GM12878 (cell line): Measurements from ENCODE around the gene H6PD. TPM values are rescaled to one million over a fixed set of nuclear protein-coding genes. Genes with fewer than 3 reads are reported as not detected.

ENCODE experiments used
- ATAC-seq: fragments of 200-7000 bp; cut with Tn5 transposase; 3 replicates; pipeline ENCODE4 v1.9.1; 2020; ENCODE audit warnings: mild to moderate bottlenecking, moderate library complexity
- BruUV-seq: library from RNA; stranded (reverse); fragments of 400-500 nt; replicated peaks from 2 replicates; lab custom pipeline; 2021; lab: Mats Ljungman, UMichigan
- CTCF ChIA-PET: fragments of 300-600 bp; sonication (Branson Sonifier 250); formaldehyde crosslinking; extraction: SDS; loops from one replicate; lab custom pipeline; 2021; ENCODE audit warnings: inconsistent platforms; lab: Yijun Ruan, JAX
- POLR2A ChIA-PET: fragments of 350-600 bp; formaldehyde crosslinking; extraction: SDS; loops from one replicate; lab custom pipeline; 2021; ENCODE audit warnings: inconsistent platforms; lab: Charles Lee
- RAD21 ChIA-PET: fragments of 300-600 bp; sonication (Branson Sonifier 250); formaldehyde crosslinking; loops from one replicate; lab custom pipeline; 2023; ENCODE audit warnings: antibody characterized with exemption; ENCODE audit not compliant: unreplicated experiment; lab: Charles Lee
- SMC1A ChIA-PET: fragments of 300-600 bp; sonication (Branson Sonifier 250); formaldehyde crosslinking; loops from one replicate; lab custom pipeline; 2023; ENCODE audit not compliant: unreplicated experiment, uncharacterized antibody; lab: Charles Lee
- DNase-seq: peaks from one replicate; pipeline ENCODE4 v3.0.0-alpha.2; 2011; ENCODE audit warnings: low read depth, low spot score
- FAIRE-seq: peaks from 3 replicates; lab custom pipeline; 2011; peaks lifted over from hg19 to GRCh38; lab: Jason Lieb, UNC
- H2AFZ ChIP-seq: 2 replicates; pipeline ENCODE4 v1.6.0; 2011; ENCODE audit warnings: low read depth, low read length, control low read depth; ENCODE audit not compliant: control insufficient read depth
- H3K27ac ChIP-seq: 2 replicates; pipeline ENCODE4 v1.5.1; 2011; ENCODE audit warnings: control low read depth; ENCODE audit not compliant: control insufficient read depth, insufficient read depth
- H3K27me3 ChIP-seq, 2 experiments: replicated peaks in 1 of 2; 2 replicates each; pipeline versions ENCODE4 v1.6.0 to v1.6.1; 2011; ENCODE audit warnings: low read length in 1 of 2; ENCODE audit not compliant: control insufficient read depth in 2 of 2, insufficient read depth in 2 of 2
- H3K36me3 ChIP-seq, 2 experiments: 2 replicates each; pipeline ENCODE4 v1.5.1; 2011; ENCODE audit warnings: low read length in 1 of 2; ENCODE audit not compliant: control insufficient read depth in 2 of 2, insufficient read depth in 2 of 2
- H3K4me1 ChIP-seq: 2 replicates; pipeline ENCODE4 v1.6.1; 2011; ENCODE audit warnings: mild to moderate bottlenecking, low read length, moderate library complexity, mixed read lengths; ENCODE audit not compliant: control insufficient read depth, insufficient read depth
- H3K4me2 ChIP-seq: 2 replicates; pipeline ENCODE4 v1.6.0; 2011; ENCODE audit warnings: control low read depth; ENCODE audit not compliant: control insufficient read depth, insufficient read depth
- H3K4me3 ChIP-seq: fragments of 200-600 bp; sonication (generic); 2 replicates; pipeline ENCODE4 v1.5.1; 2016
- H3K79me2 ChIP-seq: 2 replicates; pipeline ENCODE4 v1.6.0; 2011; ENCODE audit warnings: low read length; ENCODE audit not compliant: control insufficient read depth, insufficient read depth
- H3K9ac ChIP-seq: 2 replicates; pipeline ENCODE4 v1.8.0; 2011; ENCODE audit warnings: low read length, control low read depth, mixed read lengths; ENCODE audit not compliant: control insufficient read depth, insufficient read depth
- H3K9me3 ChIP-seq: replicated peaks from 3 replicates; pipeline ENCODE4 v1.5.1; 2011; ENCODE audit warnings: mild to moderate bottlenecking, low read length; ENCODE audit not compliant: control insufficient read depth, insufficient read depth
- H4K20me1 ChIP-seq: 2 replicates; pipeline ENCODE4 v1.6.0; 2011; ENCODE audit not compliant: control insufficient read depth, insufficient read depth
- ESRRA ChIP-seq: IDR thresholded peaks from 2 replicates; pipeline ENCODE4 v1.6.1; 2012; ENCODE audit warnings: mild to moderate bottlenecking, low read length, improper control_type of control experiment
- HDAC6 ChIP-seq: fragments of 200-600 bp; sonication (generic); IDR thresholded peaks from one replicate; pipeline ENCODE4 v1.8.0; 2017; ENCODE audit warnings: antibody characterized with exemption; ENCODE audit not compliant: unreplicated experiment
- IKZF1 ChIP-seq: fragments of 450-650 bp; conservative IDR thresholded peaks from 2 replicates; pipeline ENCODE4 v1.6.1; 2017; ENCODE audit warnings: antibody characterized with exemption, mild to moderate bottlenecking
- JUND ChIP-seq: IDR thresholded peaks from 2 replicates; pipeline ENCODE4 v1.6.1; 2012; ENCODE audit warnings: low read depth, mild to moderate bottlenecking, low read length, improper control_type of control experiment, moderate library complexity
- POLR2AphosphoS2 ChIP-seq: IDR thresholded peaks from 2 replicates; pipeline ENCODE4 v1.6.1; 2011; ENCODE audit warnings: low read depth, mild to moderate bottlenecking, low read length, improper control_type of control experiment, moderate library complexity
- RBBP5 ChIP-seq: fragments of 200-600 bp; sonication (generic); conservative IDR thresholded peaks from 2 replicates; pipeline ENCODE4 v1.6.1; 2016
- STAT1 ChIP-seq: fragments of 450-650 bp; conservative IDR thresholded peaks from 2 replicates; pipeline ENCODE4 v1.6.1; 2014; ENCODE audit warnings: antibody characterized with exemption, mild to moderate bottlenecking
- TCF7 ChIP-seq: IDR thresholded peaks from 2 replicates; pipeline ENCODE4 v1.6.1; 2014; ENCODE audit warnings: antibody characterized with exemption, borderline replicate concordance
- WGBS: methylation state at CpG from one replicate; pipeline ENCODE4 v1.1.6; 2016; ENCODE audit warnings: low lambda C conversion rate; ENCODE audit not compliant: insufficient replicate concordance, insufficient coverage; ENCODE audit errors: missing lambda C conversion rate; 5-methylcytosine and 5-hydroxymethylcytosine counted together
- in situ Hi-C: fragments of 300-500 bp; cut with MboI; formaldehyde crosslinking; loops from 9 replicates; pipeline ENCODE4 v1.14.3; 2018; ENCODE audit warnings: mixed read lengths
- intact Hi-C: fragments of 100-400 bp; cut with micrococcal nuclease; formaldehyde crosslinking; loops from one replicate; pipeline ENCODE4 v1.14.2; 2022; ENCODE audit not compliant: unreplicated experiment
- polyA plus RNA-seq, 11 experiments: library from polyadenylated mRNA; depleted of rRNA in 4 of 11; unstranded in 6 of 11; stranded (reverse) in 5 of 11; fragments of >200 nt; fragmentation: Nextera tagmentation in 4 of 11; fragmentation: Illumina TruSeq in 1 of 11; extraction: Ambion mirVana in 4 of 11; extraction: Trizol in 1 of 11; gene quantifications; 1 replicate in 1 of 11; 2 replicates in 10 of 11; pipeline versions ENCODE4 v1.2.1 to v1.2.3, GENCODE V29; 2011 to 2016; ENCODE audit warnings: inconsistent platforms in 2 of 11, missing spikeins in 2 of 11, low read depth in 1 of 11
- total RNA-seq, 4 experiments: library from RNA; depleted of rRNA in 3 of 4; stranded (reverse); fragments of >200 nt in 3 of 4; fragmentation: Illumina TruSeq in 1 of 4; extraction: Trizol in 1 of 4; gene quantifications; 2 replicates each; pipeline versions ENCODE4 v1.2.1 to v1.2.3, GENCODE V29; 2013 to 2021
- TF ChIP-seq, protein P1 (sequence below): fragments of 450-650 bp; IDR thresholded peaks from 2 replicates; pipeline ENCODE4 v1.6.1; 2016; ENCODE audit warnings: mild to moderate bottlenecking

Gene H6PD
- total and polyA plus RNA-seq, 10 of the 15 experiments (the other 5 are each of a cell fraction or from before 2014, with no cell fraction given) = 1.2 to 20.7 (median 7.7) TPM

DNA sequence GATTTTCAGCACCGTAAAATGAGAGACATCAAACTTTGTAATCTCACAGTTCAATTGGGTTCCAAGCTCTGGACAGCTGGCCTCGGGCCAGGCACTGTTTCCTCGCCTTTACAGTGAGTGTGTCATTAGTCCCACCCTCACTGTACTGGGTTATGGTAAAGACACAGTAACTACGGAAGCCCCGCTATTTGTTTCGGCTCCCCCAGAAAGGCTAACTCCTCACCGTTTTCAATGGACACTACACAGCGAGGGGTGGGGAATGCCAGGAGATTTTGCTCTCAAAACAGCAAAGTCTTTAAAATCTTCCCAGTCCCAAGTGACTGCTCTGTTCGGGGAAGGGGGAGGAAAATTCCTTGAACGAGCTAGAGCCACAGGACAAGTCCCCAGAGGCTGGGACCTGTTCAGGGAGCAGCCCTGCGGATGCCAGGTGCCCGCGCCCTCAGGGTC is 57.4 kb downstream of the H6PD start:
- Histone ChIP-seq H3K4me3 (no peak overlapping the region), H3K36me3 (no peaks in the 10 kb centered on the region), H3K9me3 (no peaks in the 10 kb centered on the region; the same call in 2 of the 3 replicates), H3K9ac (no peak overlapping the region), H2AFZ (no peak overlapping the region), H4K20me1 (no peaks in the 10 kb centered on the region), H3K79me2 (no peaks in the 10 kb centered on the region), H3K4me1 (peaks cover 13% of the 10 kb centered on the region), H3K4me2 (no peak overlapping the region), H3K27me3 (peaks cover 3 to 7% of the 10 kb centered on the region in 2 experiments; a peak in 2 of 4 replicates), H3K27ac (no peak overlapping the region)
- WGBS = 44% methylated on average over 13 of the region's 13 CpGs
- in situ Hi-C loops = no loop called here
- no TSS peak for BruUV-seq
- no peak for FAIRE-seq
- no peak for DNase-seq
- TF ChIP-seq RBBP5 (no peak), STAT1 (no peak), ESRRA (no peak), POLR2AphosphoS2 (no peak), TCF7 (no peak), JUND (no peak), IKZF1 (no peak), HDAC6 (no peak)
- TF ChIP-seq, protein P1, sequence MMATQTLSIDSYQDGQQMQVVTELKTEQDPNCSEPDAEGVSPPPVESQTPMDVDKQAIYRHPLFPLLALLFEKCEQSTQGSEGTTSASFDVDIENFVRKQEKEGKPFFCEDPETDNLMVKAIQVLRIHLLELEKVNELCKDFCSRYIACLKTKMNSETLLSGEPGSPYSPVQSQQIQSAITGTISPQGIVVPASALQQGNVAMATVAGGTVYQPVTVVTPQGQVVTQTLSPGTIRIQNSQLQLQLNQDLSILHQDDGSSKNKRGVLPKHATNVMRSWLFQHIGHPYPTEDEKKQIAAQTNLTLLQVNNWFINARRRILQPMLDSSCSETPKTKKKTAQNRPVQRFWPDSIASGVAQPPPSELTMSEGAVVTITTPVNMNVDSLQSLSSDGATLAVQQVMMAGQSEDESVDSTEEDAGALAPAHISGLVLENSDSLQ = no peak
- intact Hi-C loops = no loop called here
- ATAC-seq = no peak
- CTCF ChIA-PET = interaction anchor here (0.6 to 5.9 kb wide), 3 partner anchors 164 to 295 kb away, joined by 3 to 123 read pairs (median 4); no protein-coding TSS in a partner anchor
- POLR2A ChIA-PET = interaction anchor here (0.6 kb wide), 1 partner anchor 150 kb away, joined by 3 read pairs; no protein-coding TSS in a partner anchor
- RAD21 ChIA-PET = interaction anchor here (0.9 to 4.1 kb wide), 3 partner anchors 9 to 161 kb away, joined by 3 to 100 read pairs (median 3); no protein-coding TSS in a partner anchor
- SMC1A ChIA-PET = interaction anchor here (5.7 kb wide), 1 partner anchor 163 kb away, joined by 123 read pairs; no protein-coding TSS in a partner anchor
